IMR-90 (cell line): ENCODE results near the gene CUBN. TPM values are rescaled to one million over a fixed set of nuclear protein-coding genes. Genes with fewer than 3 reads are reported as not detected.

Source experiments
- ATAC-seq: fragments of 200-7000 bp; cut with Tn5 transposase; 2 replicates; pipeline ENCODE4 v1.9.1; 2020; ENCODE audit warnings: low read depth, mild to moderate bottlenecking, moderate library complexity
- BruUV-seq: library from RNA; stranded (reverse); fragments of 400-500 nt; replicated peaks from 2 replicates; lab custom pipeline; 2021; lab: Mats Ljungman, UMichigan
- CTCF ChIA-PET: fragments of 300-600 bp; formaldehyde crosslinking; extraction: SDS; loops from one replicate; lab custom pipeline; 2021; ENCODE audit warnings: antibody characterized with exemption; lab: Yijun Ruan, JAX
- POLR2A ChIA-PET: fragments of 300-600 bp; sonication (Branson Sonifier 250); formaldehyde crosslinking; loops from one replicate; lab custom pipeline; 2022; ENCODE audit warnings: antibody characterized with exemption; ENCODE audit not compliant: unreplicated experiment; lab: Charles Lee
- DNase-seq: peaks from one replicate; pipeline ENCODE4 v3.0.0; 2013
- H2AFZ ChIP-seq: replicated peaks from 2 replicates; pipeline ENCODE3; 2013; ENCODE audit warnings: low read length, mild to moderate bottlenecking; ENCODE audit not compliant: poor library complexity
- H2AK5ac ChIP-seq: 2 replicates; pipeline ENCODE4 v1.6.1; 2013; ENCODE audit warnings: low read depth, low read length, inconsistent platforms
- H2AK9ac ChIP-seq: replicated peaks from 2 replicates; pipeline ENCODE3; 2013; ENCODE audit warnings: mild to moderate bottlenecking, low read depth, low read length, moderate library complexity; ENCODE audit not compliant: poor library complexity
- H2BK120ac ChIP-seq: 2 replicates; pipeline ENCODE4 v1.6.1; 2013; ENCODE audit warnings: low read depth, low read length, inconsistent platforms
- H2BK15ac ChIP-seq: 3 replicates; pipeline ENCODE4 v1.6.1; 2013; ENCODE audit warnings: low read depth, low read length, inconsistent platforms
- H2BK20ac ChIP-seq: 2 replicates; pipeline ENCODE4 v1.6.1; 2013; ENCODE audit warnings: low read depth, mild to moderate bottlenecking, inconsistent platforms, low read length, moderate library complexity
- H2BK5ac ChIP-seq: 2 replicates; pipeline ENCODE4 v1.6.1; 2013; ENCODE audit warnings: mild to moderate bottlenecking, low read depth, low read length, inconsistent platforms; ENCODE audit not compliant: poor library complexity, severe bottlenecking
- H3K14ac ChIP-seq: replicated peaks from 2 replicates; pipeline ENCODE4 v1.6.1; 2013; ENCODE audit warnings: low read depth, low read length, inconsistent platforms
- H3K18ac ChIP-seq: 2 replicates; pipeline ENCODE4 v1.6.1; 2013; ENCODE audit warnings: low read depth, low read length, control low read depth
- H3K23ac ChIP-seq: 2 replicates; pipeline ENCODE4 v1.6.1; 2013; ENCODE audit warnings: low read depth, low read length, inconsistent platforms
- H3K27ac ChIP-seq: 2 replicates; pipeline ENCODE4 v1.5.1; 2013; ENCODE audit warnings: mild to moderate bottlenecking, control low read depth, low read length; ENCODE audit not compliant: insufficient read depth
- H3K27me3 ChIP-seq: 2 replicates; pipeline ENCODE4 v1.6.1; 2013; ENCODE audit warnings: low read length; ENCODE audit not compliant: control insufficient read depth, insufficient read depth
- H3K36me3 ChIP-seq: 2 replicates; pipeline ENCODE4 v1.6.1; 2013; ENCODE audit warnings: low read length, mixed read lengths; ENCODE audit not compliant: control insufficient read depth, insufficient read depth
- H3K4ac ChIP-seq: 2 replicates; pipeline ENCODE4 v1.6.1; 2013; ENCODE audit warnings: low read depth, low read length, inconsistent platforms
- H3K4me1 ChIP-seq: 2 replicates; pipeline ENCODE4 v1.6.1; 2013; ENCODE audit warnings: low read length, mixed read lengths; ENCODE audit not compliant: control insufficient read depth, insufficient read depth
- H3K4me2 ChIP-seq: 2 replicates; pipeline ENCODE4 v1.6.1; 2013; ENCODE audit warnings: low read depth, mild to moderate bottlenecking, control low read depth, low read length, moderate library complexity
- H3K4me3 ChIP-seq: 2 replicates; pipeline ENCODE4 v1.5.1; 2013; ENCODE audit warnings: low read depth, mild to moderate bottlenecking, control low read depth, low read length, moderate library complexity; ENCODE audit not compliant: insufficient read depth
- H3K56ac ChIP-seq: 2 replicates; pipeline ENCODE4 v1.6.1; 2013; ENCODE audit warnings: low read length, inconsistent platforms; ENCODE audit not compliant: insufficient read depth; ENCODE audit errors: extremely low read depth
- H3K79me1 ChIP-seq, 2 experiments: 2 replicates each; pipeline ENCODE4 v1.6.1; 2013; ENCODE audit warnings: low read length in 2 of 2, inconsistent platforms in 1 of 2, low read depth in 1 of 2
- H3K9ac ChIP-seq: 2 replicates; pipeline ENCODE4 v1.6.1; 2013; ENCODE audit warnings: low read depth, low read length, control low read depth
- H3K9me1 ChIP-seq: 2 replicates; pipeline ENCODE4 v1.6.1; 2013; ENCODE audit warnings: low read length, inconsistent platforms; ENCODE audit not compliant: insufficient read depth
- H3K9me3 ChIP-seq: 2 replicates; pipeline ENCODE4 v1.6.1; 2013; ENCODE audit warnings: low read length; ENCODE audit not compliant: control insufficient read depth, insufficient read depth
- H4K20me1 ChIP-seq: 2 replicates; pipeline ENCODE4 v1.6.1; 2013; ENCODE audit warnings: low read length, inconsistent platforms; ENCODE audit not compliant: insufficient read depth
- H4K5ac ChIP-seq: 2 replicates; pipeline ENCODE4 v1.6.1; 2013; ENCODE audit warnings: mild to moderate bottlenecking, low read depth, low read length, control low read depth
- H4K8ac ChIP-seq, 2 experiments: 2 replicates each; pipeline ENCODE4 v1.6.1; 2013; ENCODE audit warnings: low read depth in 2 of 2, low read length in 2 of 2, control low read depth in 1 of 2, inconsistent platforms in 1 of 2
- H4K91ac ChIP-seq: 2 replicates; pipeline ENCODE4 v1.6.1; 2013; ENCODE audit warnings: low read depth, low read length, inconsistent platforms; ENCODE audit not compliant: insufficient read depth
- CHD1 ChIP-seq: IDR thresholded peaks from 2 replicates; pipeline ENCODE4 v1.6.1; 2012; ENCODE audit warnings: low read depth, low read length, improper control_type of control experiment
- FOS ChIP-seq: fragments of 150-350 bp; IDR thresholded peaks from 2 replicates; pipeline ENCODE4 v1.6.1; 2016; ENCODE audit warnings: low read depth, low read length
- MAZ ChIP-seq: IDR thresholded peaks from 2 replicates; pipeline ENCODE4 v1.6.1; 2012; ENCODE audit warnings: low read depth, mild to moderate bottlenecking, low read length, improper control_type of control experiment, moderate library complexity, borderline replicate concordance
- RFX5 ChIP-seq: IDR thresholded peaks from 2 replicates; pipeline ENCODE4 v1.8.0; 2012; ENCODE audit warnings: low read depth, mild to moderate bottlenecking, low read length, moderate library complexity
- WGBS, 2 experiments: methylation state at CpG; one replicate each; pipeline versions ENCODE4 v1.1.5 to v1.1.7; 2013; ENCODE audit warnings: missing lambda C conversion rate in 2 of 2; ENCODE audit not compliant: insufficient read length in 1 of 2; ENCODE audit errors: extremely low coverage in 2 of 2; 5-methylcytosine and 5-hydroxymethylcytosine counted together
- dilution Hi-C: fragments of 300-500 bp; cut with HindIII; formaldehyde crosslinking; loops from one replicate; pipeline ENCODE4 v1.14.3; 2018; ENCODE audit warnings: low sequenced_read_pairs; ENCODE audit not compliant: unreplicated experiment
- in situ Hi-C: fragments of 300-500 bp; cut with MboI; formaldehyde crosslinking; loops from 3 replicates; pipeline ENCODE4 v1.14.3; 2019; ENCODE audit warnings: low sequenced_read_pairs, inconsistent platforms, mixed read lengths
- intact Hi-C: fragments of 100-400 bp; cut with micrococcal nuclease; formaldehyde crosslinking; loops from 2 replicates; pipeline ENCODE4 v1.10.0; 2022
- polyA plus RNA-seq, 3 experiments: library from polyadenylated mRNA; depleted of rRNA; stranded (reverse); fragments of >200 nt; gene quantifications; 2 replicates each; pipeline ENCODE4 v1.2.3, GENCODE V29; 2012; ENCODE audit warnings: low replicate concordance in 1 of 3
- total RNA-seq: library from RNA; depleted of rRNA; stranded (reverse); fragments of >200 nt; gene quantifications from 2 replicates; pipeline ENCODE4 v1.2.3, GENCODE V29; 2012
- TF ChIP-seq, protein P1 (sequence below): fragments of 150-350 bp; IDR thresholded peaks from 2 replicates; pipeline ENCODE4 v1.6.1; 2017; ENCODE audit warnings: mild to moderate bottlenecking, antibody characterized with exemption, low read length, low read depth

CUBN gene
- total and polyA plus RNA-seq, 2 of the 4 experiments (the other 2 are of a cell fraction) = 0.19 to 0.54 TPM

DNA sequence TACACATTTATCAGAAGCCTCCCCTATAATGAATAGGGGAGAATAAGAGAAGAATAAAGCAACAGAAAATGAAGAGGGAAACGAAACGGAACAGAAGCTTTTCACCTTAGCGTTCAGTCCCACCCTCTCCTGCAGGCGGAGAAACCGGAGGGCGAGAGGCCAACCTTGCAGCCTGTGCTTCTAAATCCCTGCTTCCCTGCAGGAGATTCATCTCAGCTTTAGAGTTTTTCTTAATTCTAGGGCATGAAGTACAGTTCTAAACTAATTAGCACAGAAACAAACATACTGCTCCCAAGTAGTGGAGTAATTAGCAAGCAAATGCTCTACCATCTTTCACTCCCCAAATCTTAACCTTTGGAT, 107.2 kb downstream of the CUBN start:
- Histone ChIP-seq H3K23ac (peak overlapping the region; percentile 12; the same call in 1 of the 2 replicates), H2AK5ac (peak overlapping the region; percentile 81; the same call in 1 of the 2 replicates), H3K4me1 (peaks cover 12% of the 10 kb centered on the region), H3K79me1 (peaks cover 0 to 12% of the 10 kb centered on the region in 2 experiments; a peak in 2 of 4 replicates), H3K4me2 (no peak overlapping the region), H3K27ac (peak overlapping the region; percentile 24; the same call in 1 of the 2 replicates), H3K27me3 (no peaks in the 10 kb centered on the region), H4K8ac (peak overlapping the region in 1 of 2 experiments; percentile 41; a peak in 1 of 4 replicates), H3K36me3 (no peaks in the 10 kb centered on the region), H2BK120ac (peak overlapping the region; percentile 80; the same call in 1 of the 2 replicates), H3K4ac (peak overlapping the region; percentile 55; the same call in 1 of the 2 replicates), H2AFZ (no peak overlapping the region), H3K9me3 (no peaks in the 10 kb centered on the region), H4K20me1 (no peaks in the 10 kb centered on the region), H2BK15ac (peak overlapping the region; percentile 66; the same call in 2 of the 3 replicates), H3K9ac (no peak overlapping the region), H3K9me1 (peaks cover 9% of the 10 kb centered on the region; the same call in 1 of the 2 replicates), H4K5ac (no peak overlapping the region; the same call in 1 of the 2 replicates), H2AK9ac (no peak overlapping the region), H3K18ac (no peak overlapping the region), H3K14ac (no peak overlapping the region), H4K91ac (no peak overlapping the region), H3K4me3 (no peak overlapping the region), H2BK20ac (peak overlapping the region; percentile 85), H2BK5ac (peak overlapping the region; percentile 20), H3K56ac (no peak overlapping the region)
- dilution Hi-C loops (no loop called here), in situ Hi-C loops (no loop called here), intact Hi-C loops (loop anchor here (2.0 kb wide), 1 partner anchor 20 kb away; no protein-coding TSS in a partner anchor)
- ATAC-seq = no peak
- DNase-seq = no peak
- TF ChIP-seq RFX5 (no peak), CHD1 (no peak), MAZ (no peak), FOS (no peak)
- TF ChIP-seq, protein P1, sequence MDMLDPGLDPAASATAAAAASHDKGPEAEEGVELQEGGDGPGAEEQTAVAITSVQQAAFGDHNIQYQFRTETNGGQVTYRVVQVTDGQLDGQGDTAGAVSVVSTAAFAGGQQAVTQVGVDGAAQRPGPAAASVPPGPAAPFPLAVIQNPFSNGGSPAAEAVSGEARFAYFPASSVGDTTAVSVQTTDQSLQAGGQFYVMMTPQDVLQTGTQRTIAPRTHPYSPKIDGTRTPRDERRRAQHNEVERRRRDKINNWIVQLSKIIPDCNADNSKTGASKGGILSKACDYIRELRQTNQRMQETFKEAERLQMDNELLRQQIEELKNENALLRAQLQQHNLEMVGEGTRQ = no peak
- WGBS, 2 experiments = no CpG with 5 or more reads among the region's 6 CpGs
- POLR2A ChIA-PET = interaction anchor here (1.3 kb wide), 1 partner anchor 55 kb away, joined by 3 read pairs; no protein-coding TSS in a partner anchor
- no TSS peak for BruUV-seq
- CTCF ChIA-PET = no interaction called here
